Suprapubic skin (tissue), 3 donors: ENCODE results near the gene GSX2.
"Not testable (repeated sequence)": the region's sequence is repeated elsewhere in the genome, so short reads cannot be mapped to it uniquely, and the experiment has no call there.

Source experiments
- CTCF ChIP-seq, 2 donors: fragments of 200-600 bp in 1 of 2; fragments of 450-650 bp in 1 of 2; sonication (generic) in 1 of 2; IDR thresholded peaks; one replicate each; pipeline ENCODE4 v1.5.1; 2016 to 2019; ENCODE audit warnings: antibody characterized with exemption in 2 of 2, mild to moderate bottlenecking in 1 of 2, moderate library complexity in 1 of 2
- POLR2A ChIP-seq, 2 donors: fragments of 450-650 bp; IDR thresholded peaks; one replicate each; pipeline ENCODE4 v1.6.1; 2017; ENCODE audit warnings: antibody characterized with exemption in 2 of 2, mild to moderate bottlenecking in 2 of 2, moderate library complexity in 2 of 2

GRCh38 chr4:54053322-54053721 lies 46.6 kb upstream of the GSX2 start:
- not testable (repeated sequence) for TF ChIP-seq POLR2A, CTCF (IDR thresholded peaks at IDR 0.05)
